ENCODE data around the gene PPP2R5C. TPM values are rescaled to one million over a fixed set of nuclear protein-coding genes. Genes with fewer than 3 reads are reported as not detected.

PPP2R5C gene
- polyA plus RNA-seq, 3 donors, result 61.9 to 72.5 (median 64.0) TPM

- peaks cover 28 to 31% of the 10 kb centered on the region in 2 donors for H3K4me1 ChIP-seq (ENCODE audit: control insufficient read depth in 1 of 2, insufficient read depth in 2 of 2, low read length in 2 of 2)
- Mint-ChIP-seq H3K4me3 (peak overlapping the region; percentile 24 to 35), H3K4me1 (peaks cover 50% of the 10 kb centered on the region), H3K36me3 (peaks cover 33 to 34% of the 10 kb centered on the region in 2 donors), H3K9me3 (no peaks in the 10 kb centered on the region), H3K27ac (peak overlapping the region; percentile 84 to 97 (median 94)), H3K27me3 (ENCODE audit: low read depth in 3 of 3) (no peaks in the 10 kb centered on the region)
- no peak overlapping the region for H3K9ac ChIP-seq (ENCODE audit: insufficient read depth, low read length, poor library complexity, severe bottlenecking)
- H4K20me1 ChIP-seq (ENCODE audit: insufficient read depth, low read length), result peaks cover 31% of the 10 kb centered on the region
- H3K79me2 ChIP-seq (ENCODE audit: insufficient read depth, low read length), result peaks cover 92% of the 10 kb centered on the region
- H3K9me3 ChIP-seq (replicated peaks in 1 of 2; ENCODE audit: control insufficient read depth in 1 of 2, insufficient read depth in 1 of 2, low read length in 2 of 2), result no peaks in the 10 kb centered on the region
- TF ChIP-seq, protein P1, sequence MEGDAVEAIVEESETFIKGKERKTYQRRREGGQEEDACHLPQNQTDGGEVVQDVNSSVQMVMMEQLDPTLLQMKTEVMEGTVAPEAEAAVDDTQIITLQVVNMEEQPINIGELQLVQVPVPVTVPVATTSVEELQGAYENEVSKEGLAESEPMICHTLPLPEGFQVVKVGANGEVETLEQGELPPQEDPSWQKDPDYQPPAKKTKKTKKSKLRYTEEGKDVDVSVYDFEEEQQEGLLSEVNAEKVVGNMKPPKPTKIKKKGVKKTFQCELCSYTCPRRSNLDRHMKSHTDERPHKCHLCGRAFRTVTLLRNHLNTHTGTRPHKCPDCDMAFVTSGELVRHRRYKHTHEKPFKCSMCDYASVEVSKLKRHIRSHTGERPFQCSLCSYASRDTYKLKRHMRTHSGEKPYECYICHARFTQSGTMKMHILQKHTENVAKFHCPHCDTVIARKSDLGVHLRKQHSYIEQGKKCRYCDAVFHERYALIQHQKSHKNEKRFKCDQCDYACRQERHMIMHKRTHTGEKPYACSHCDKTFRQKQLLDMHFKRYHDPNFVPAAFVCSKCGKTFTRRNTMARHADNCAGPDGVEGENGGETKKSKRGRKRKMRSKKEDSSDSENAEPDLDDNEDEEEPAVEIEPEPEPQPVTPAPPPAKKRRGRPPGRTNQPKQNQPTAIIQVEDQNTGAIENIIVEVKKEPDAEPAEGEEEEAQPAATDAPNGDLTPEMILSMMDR (IDR thresholded peaks at IDR 0.05), result no peak
- intact Hi-C loops (cut with micrococcal nuclease), result loop anchor here (2.0 to 10.0 kb wide), 5 partner anchors 34 to 172 kb away; no protein-coding TSS in a partner anchor
- peaks cover 10 to 13% of the 10 kb centered on the region in 2 donors for H3K36me3 ChIP-seq (replicated peaks in 1 of 2; ENCODE audit: control insufficient read depth in 1 of 2, insufficient read depth in 2 of 2, low read length in 2 of 2)
- H2AFZ ChIP-seq (ENCODE audit: insufficient read depth, low read depth, low read length, poor library complexity, severe bottlenecking), result no peak overlapping the region
- 0% methylated on average over 5 of the region's 8 CpGs for WGBS (ENCODE audit: insufficient coverage)
- no peaks in the 10 kb centered on the region for H3K27me3 ChIP-seq (ENCODE audit: control insufficient read depth in 2 of 2, insufficient read depth in 2 of 2, low read length in 2 of 2)
- H3K4me3 ChIP-seq (replicated peaks in 1 of 3; ENCODE audit: low read depth in 2 of 3, low read length in 3 of 3), result peak overlapping the region in 1 of 3 experiments; percentile 47
- peak; percentile 97 to 99 (median 99) for DNase-seq
- H3K27ac ChIP-seq (ENCODE audit: low read depth in 1 of 2, low read length in 2 of 2), result peak overlapping the region; percentile 82 to 90
- peak overlapping the region; percentile 64 for H3K4me2 ChIP-seq (replicated peaks; ENCODE audit: extremely low read depth, low read length, poor library complexity, severe bottlenecking)
Observed at GRCh38 chr14:101876555-101876938, 115.0 kb downstream of the PPP2R5C start.

DNA sequence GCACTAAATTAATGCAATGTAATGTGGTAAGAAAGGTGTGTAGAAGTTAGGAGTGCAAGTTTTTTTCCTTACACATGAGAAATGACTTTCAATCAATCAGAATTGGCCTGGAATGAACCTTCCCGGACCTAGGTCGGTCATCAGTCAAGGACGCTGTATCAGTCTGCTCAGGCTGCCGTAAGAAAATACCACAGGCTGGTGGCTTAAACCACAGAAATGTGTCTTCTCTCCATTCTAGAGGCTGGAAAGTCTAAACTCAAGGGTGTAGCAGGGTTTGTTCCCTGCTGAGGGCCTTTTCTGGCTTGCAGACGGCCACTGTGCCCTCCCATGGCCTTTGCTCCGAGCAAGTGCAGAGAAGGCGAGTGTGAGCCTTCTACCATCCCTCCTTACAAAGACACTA is 116.3 kb downstream of the PPP2R5C start:
- no peaks in the 10 kb centered on the region for H3K9me3 ChIP-seq (replicated peaks in 1 of 2; ENCODE audit: control insufficient read depth in 1 of 2, insufficient read depth in 1 of 2, low read length in 2 of 2)
- Mint-ChIP-seq H3K36me3 (peaks cover 44 to 46% of the 10 kb centered on the region in 2 donors), H3K4me1 (peaks cover 50% of the 10 kb centered on the region), H3K27me3 (ENCODE audit: low read depth in 3 of 3) (no peaks in the 10 kb centered on the region), H3K4me3 (no peak overlapping the region), H3K9me3 (no peaks in the 10 kb centered on the region), H3K27ac (peak overlapping the region; percentile 84 to 97 (median 94))
- intact Hi-C loops (cut with micrococcal nuclease), result loop anchor here (2.0 to 10.0 kb wide), 5 partner anchors 35 to 173 kb away; no protein-coding TSS in a partner anchor
- peaks cover 19 to 25% of the 10 kb centered on the region in 2 donors for H3K36me3 ChIP-seq (replicated peaks in 1 of 2; ENCODE audit: control insufficient read depth in 1 of 2, insufficient read depth in 2 of 2, low read length in 2 of 2)
- peaks cover 86% of the 10 kb centered on the region for H3K79me2 ChIP-seq (ENCODE audit: insufficient read depth, low read length)
- no peak overlapping the region for H3K4me2 ChIP-seq (replicated peaks; ENCODE audit: extremely low read depth, low read length, poor library complexity, severe bottlenecking)
- H3K4me1 ChIP-seq (ENCODE audit: control insufficient read depth in 1 of 2, insufficient read depth in 2 of 2, low read length in 2 of 2), result peaks cover 28 to 31% of the 10 kb centered on the region in 2 donors
- H3K27ac ChIP-seq (ENCODE audit: low read depth in 1 of 2, low read length in 2 of 2), result peak overlapping the region; percentile 82 to 90
- DNase-seq, result no peak
- H3K4me3 ChIP-seq (replicated peaks in 1 of 3; ENCODE audit: low read depth in 2 of 3, low read length in 3 of 3), result no peak overlapping the region
- H2AFZ ChIP-seq (ENCODE audit: insufficient read depth, low read depth, low read length, poor library complexity, severe bottlenecking), result no peak overlapping the region
- no peaks in the 10 kb centered on the region for H3K27me3 ChIP-seq (ENCODE audit: control insufficient read depth in 2 of 2, insufficient read depth in 2 of 2, low read length in 2 of 2)
- 79% methylated on average over 7 of the region's 7 CpGs for WGBS (ENCODE audit: insufficient coverage)
- TF ChIP-seq, protein P1 (IDR thresholded peaks at IDR 0.05), result no peak
- H3K9ac ChIP-seq (ENCODE audit: insufficient read depth, low read length, poor library complexity, severe bottlenecking), result no peak overlapping the region
- peaks cover 40% of the 10 kb centered on the region for H4K20me1 ChIP-seq (ENCODE audit: insufficient read depth, low read length)

Data from CD14-positive monocyte (primary cell).